Kidney epithelial cell (primary cell): ENCODE data around the gene CBX7. TPM values are rescaled to one million over a fixed set of nuclear protein-coding genes. Genes with fewer than 3 reads are reported as not detected.

Experiments used
- DNase-seq: peaks from one replicate; pipeline ENCODE4 v3.0.0-alpha.2; 2010; ENCODE audit warnings: low read depth
- H3K27me3 ChIP-seq: 2 replicates; pipeline ENCODE4 v1.6.0; 2011; ENCODE audit warnings: low read length; ENCODE audit not compliant: control insufficient read depth, insufficient read depth
- H3K36me3 ChIP-seq: 2 replicates; pipeline ENCODE4 v1.5.1; 2011; ENCODE audit warnings: low read length; ENCODE audit not compliant: control insufficient read depth, insufficient read depth
- H3K4me3 ChIP-seq: 2 replicates; pipeline ENCODE4 v1.5.1; 2011; ENCODE audit warnings: low read depth, mild to moderate bottlenecking, control low read depth, low read length
- CTCF ChIP-seq: IDR thresholded peaks from 2 replicates; pipeline ENCODE4 v1.5.1; 2011; ENCODE audit warnings: mild to moderate bottlenecking, moderate library complexity, low read length, control low read depth, inconsistent platforms; ENCODE audit not compliant: insufficient read depth, poor library complexity, severe bottlenecking
- total RNA-seq: library from RNA; depleted of rRNA; stranded (reverse); fragments of >200 nt; gene quantifications from 2 replicates; pipeline ENCODE4 v1.2.3, GENCODE V29; 2015

The CBX7 gene
- total RNA-seq, 1 donor from 2014 or later, result 2.9 TPM

- Histone ChIP-seq H3K36me3 (no peaks in the 10 kb centered on the region), H3K27me3 (no peaks in the 10 kb centered on the region), H3K4me3 (no peak overlapping the region)
- TF ChIP-seq CTCF, result no peak
- DNase-seq, result no peak
These were observed 49.0 kb downstream of the CBX7 start for GRCh38 chr22:39103431-39103830.

GRCh38 chr22:39101226-39101625 is 51.3 kb downstream of the CBX7 start:
- TF ChIP-seq CTCF, result no peak
- H3K4me3 ChIP-seq, result no peak overlapping the region
- DNase-seq, result no peak
- no peaks in the 10 kb centered on the region for H3K27me3 ChIP-seq
- no peaks in the 10 kb centered on the region for H3K36me3 ChIP-seq

GRCh38 chr22:39098576-39098975 is 53.9 kb downstream of the CBX7 start:
- no peak for TF ChIP-seq CTCF
- H3K36me3 ChIP-seq, result no peaks in the 10 kb centered on the region
- H3K27me3 ChIP-seq, result no peaks in the 10 kb centered on the region
- H3K4me3 ChIP-seq, result no peak overlapping the region
- no peak for DNase-seq

- H3K4me3 ChIP-seq, result no peak overlapping the region
- H3K27me3 ChIP-seq, result no peaks in the 10 kb centered on the region
- H3K36me3 ChIP-seq, result no peaks in the 10 kb centered on the region
- no peak for DNase-seq
- no peak for TF ChIP-seq CTCF
These were observed 54.5 kb downstream of the CBX7 start for GRCh38 chr22:39098026-39098425.

- Histone ChIP-seq H3K27me3 (peaks cover 2% of the 10 kb centered on the region), H3K4me3 (no peak within 1 kb of the TSS), H3K36me3 (no peaks in the 10 kb centered on the region)
- no peak for DNase-seq
- TF ChIP-seq CTCF, result no peak
These were observed 55.1 kb downstream of the CBX7 start, which contains the start of gene APOBEC3H for GRCh38 chr22:39097098-39098020. Gene APOBEC3H, plus strand, starts transcription at chr22:39097244. Its CDS starts 3,035 bp downstream, at chr22:39100279.
